ENCODE results near the gene AOC2.

AOC2 gene

DNA sequence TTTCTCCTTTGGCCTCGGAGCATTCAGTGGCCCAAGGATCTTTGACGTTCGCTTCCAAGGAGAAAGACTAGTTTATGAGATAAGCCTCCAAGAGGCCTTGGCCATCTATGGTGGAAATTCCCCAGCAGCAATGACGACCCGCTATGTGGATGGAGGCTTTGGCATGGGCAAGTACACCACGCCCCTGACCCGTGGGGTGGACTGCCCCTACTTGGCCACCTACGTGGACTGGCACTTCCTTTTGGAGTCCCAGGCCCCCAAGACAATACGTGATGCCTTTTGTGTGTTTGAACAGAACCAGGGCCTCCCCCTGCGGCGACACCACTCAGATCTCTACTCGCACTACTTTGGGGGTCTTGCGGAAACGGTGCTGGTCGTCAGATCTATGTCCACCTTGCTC, 8.0 kb downstream of the AOC2 start:
- TF ChIP-seq CTCF (IDR thresholded peaks at IDR 0.05; ENCODE audit: low read length) = no peak
- TF ChIP-seq EZH2 (IDR thresholded peaks at IDR 0.05; ENCODE audit: borderline replicate concordance, low read length) = no peak
- no peak overlapping the region for H3K4me2 ChIP-seq (ENCODE audit: low read length)
- H3K4me3 ChIP-seq (ENCODE audit: low read depth, low read length, poor library complexity, severe bottlenecking) = no peak overlapping the region
- H3K9me3 ChIP-seq (ENCODE audit: low read length) = no peaks in the 10 kb centered on the region
- no peaks in the 10 kb centered on the region for H4K20me1 ChIP-seq (ENCODE audit: insufficient read depth, low read length)
- peaks cover 6% of the 10 kb centered on the region for H3K4me1 ChIP-seq (ENCODE audit: insufficient read depth, low read length, severe bottlenecking)
- H3K79me2 ChIP-seq (ENCODE audit: insufficient read depth, low read length) = no peaks in the 10 kb centered on the region
- H3K27me3 ChIP-seq (ENCODE audit: insufficient read depth, low read length) = no peaks in the 10 kb centered on the region
- H2AFZ ChIP-seq (ENCODE audit: low read length) = no peak overlapping the region
- no peak overlapping the region for H3K9ac ChIP-seq (ENCODE audit: low read length)
- no peaks in the 10 kb centered on the region for H3K36me3 ChIP-seq (ENCODE audit: insufficient read depth, low read length)
- H3K27ac ChIP-seq (ENCODE audit: low read depth, low read length, poor library complexity, severe bottlenecking) = no peak overlapping the region
- no peaks in the 10 kb centered on the region for H3F3A ChIP-seq (ENCODE audit: insufficient read depth, low read length)
- H3K9me2 ChIP-seq (ENCODE audit: low read depth, low read length) = no peaks in the 10 kb centered on the region

- Histone ChIP-seq H3K9me2 (ENCODE audit: low read depth, low read length) (no peaks in the 10 kb centered on the region), H3K27ac (ENCODE audit: low read depth, low read length, poor library complexity, severe bottlenecking) (no peak overlapping the region), H3K79me2 (ENCODE audit: insufficient read depth, low read length) (no peaks in the 10 kb centered on the region), H4K20me1 (ENCODE audit: insufficient read depth, low read length) (no peaks in the 10 kb centered on the region), H3K9me3 (ENCODE audit: low read length) (no peaks in the 10 kb centered on the region), H3K4me3 (ENCODE audit: low read depth, low read length, poor library complexity, severe bottlenecking) (no peak overlapping the region), H2AFZ (ENCODE audit: low read length) (no peak overlapping the region), H3K4me2 (ENCODE audit: low read length) (no peak overlapping the region), H3K9ac (ENCODE audit: low read length) (no peak overlapping the region), H3K27me3 (ENCODE audit: insufficient read depth, low read length) (no peaks in the 10 kb centered on the region), H3K4me1 (ENCODE audit: insufficient read depth, low read length, severe bottlenecking) (peaks cover 6% of the 10 kb centered on the region), H3K36me3 (ENCODE audit: insufficient read depth, low read length) (no peaks in the 10 kb centered on the region), H3F3A (ENCODE audit: insufficient read depth, low read length) (no peaks in the 10 kb centered on the region)
- TF ChIP-seq EZH2 (IDR thresholded peaks at IDR 0.05; ENCODE audit: borderline replicate concordance, low read length) = no peak
- TF ChIP-seq CTCF (IDR thresholded peaks at IDR 0.05; ENCODE audit: low read length) = no peak
Observed at GRCh38 chr17:42853004-42853403, 8.6 kb downstream of the AOC2 start.

- no peaks in the 10 kb centered on the region for H3K79me2 ChIP-seq (ENCODE audit: insufficient read depth, low read length)
- H2AFZ ChIP-seq (ENCODE audit: low read length) = no peak overlapping the region
- no peaks in the 10 kb centered on the region for H3K9me2 ChIP-seq (ENCODE audit: low read depth, low read length)
- no peak overlapping the region for H3K9ac ChIP-seq (ENCODE audit: low read length)
- H3K36me3 ChIP-seq (ENCODE audit: insufficient read depth, low read length) = no peaks in the 10 kb centered on the region
- no peaks in the 10 kb centered on the region for H3F3A ChIP-seq (ENCODE audit: insufficient read depth, low read length)
- no peaks in the 10 kb centered on the region for H3K27me3 ChIP-seq (ENCODE audit: insufficient read depth, low read length)
- peaks cover 6% of the 10 kb centered on the region for H3K4me1 ChIP-seq (ENCODE audit: insufficient read depth, low read length, severe bottlenecking)
- H3K27ac ChIP-seq (ENCODE audit: low read depth, low read length, poor library complexity, severe bottlenecking) = no peak overlapping the region
- H3K4me2 ChIP-seq (ENCODE audit: low read length) = no peak overlapping the region
- H3K4me3 ChIP-seq (ENCODE audit: low read depth, low read length, poor library complexity, severe bottlenecking) = no peak overlapping the region
- no peaks in the 10 kb centered on the region for H4K20me1 ChIP-seq (ENCODE audit: insufficient read depth, low read length)
- TF ChIP-seq CTCF (IDR thresholded peaks at IDR 0.05; ENCODE audit: low read length) = no peak
- TF ChIP-seq EZH2 (IDR thresholded peaks at IDR 0.05; ENCODE audit: borderline replicate concordance, low read length) = no peak
- H3K9me3 ChIP-seq (ENCODE audit: low read length) = no peaks in the 10 kb centered on the region
Observed at GRCh38 chr17:42853597-42853967, 9.2 kb downstream of the AOC2 start.

Data from OCI-LY1 (cell line).